ENCODE data around the gene CDK8. TPM values are rescaled to one million over a fixed set of nuclear protein-coding genes. Genes with fewer than 3 reads are reported as not detected.

CDK8 gene
- total RNA-seq, 4 donors from 2014 or later, result 8.5 to 15.1 (median 11.2) TPM

- TF ChIP-seq CTCF (IDR thresholded peaks at IDR 0.05; ENCODE audit: low read depth), result no peak
Measured at GRCh38 chr13:26253262-26253786, 605 bp upstream of the CDK8 start.

GRCh38 chr13:26254583-26255111 lies 718 bp downstream of the CDK8 start:
- TF ChIP-seq CTCF (IDR thresholded peaks at IDR 0.05; ENCODE audit: low read depth), result no peak

- TF ChIP-seq CTCF (IDR thresholded peaks at IDR 0.05; ENCODE audit: low read depth), result no peak
Measured at GRCh38 chr13:26255115-26255514, 1.2 kb downstream of the CDK8 start.

GRCh38 chr13:26255691-26256277 lies 1.9 kb downstream of the CDK8 start:
- TF ChIP-seq CTCF (IDR thresholded peaks at IDR 0.05; ENCODE audit: low read depth), result no peak

- TF ChIP-seq CTCF (IDR thresholded peaks at IDR 0.05; ENCODE audit: low read depth), result no peak
Measured at GRCh38 chr13:26257049-26257448, 3.1 kb downstream of the CDK8 start.

GRCh38 chr13:26259634-26260033 lies 5.7 kb downstream of the CDK8 start:
- no peak for TF ChIP-seq CTCF (IDR thresholded peaks at IDR 0.05; ENCODE audit: low read depth)

GRCh38 chr13:26262156-26262555 lies 8.2 kb downstream of the CDK8 start:
- TF ChIP-seq CTCF (IDR thresholded peaks at IDR 0.05; ENCODE audit: low read depth), result no peak

Data from subcutaneous adipose tissue (tissue), 4 donors.